Adipose tissue (tissue), 3 donors: ENCODE data around the gene CCDC146. TPM values are rescaled to one million over a fixed set of nuclear protein-coding genes. Genes with fewer than 3 reads are reported as not detected.
"Not testable (repeated sequence)": the region's sequence is repeated elsewhere in the genome, so short reads cannot be mapped to it uniquely, and the experiment has no call there.

Experiments used
- H3K27ac ChIP-seq: one replicate; pipeline ENCODE4 v1.5.1; 2013; ENCODE audit warnings: low read depth, low read length
- WGBS, 3 donors: extraction: QIAGEN DNeasy Blood & Tissue Kit; methylation state at CpG; one replicate each; pipeline ENCODE4 v1.1.7; 2013; 5-methylcytosine and 5-hydroxymethylcytosine counted together
- polyA plus RNA-seq, 3 donors: library from polyadenylated mRNA; stranded (reverse); fragments of 200-250 nt; gene quantifications; one replicate each; pipeline ENCODE4 v1.2.3, GENCODE V29; 2013
- donor health status: healthy with polysubstance abuse.
- donor health status: Bipolar disorder and iron deficiency.
- donor health status: healthy.

The CCDC146 gene
- polyA plus RNA-seq, 3 donors, result 1.5 to 15.7 (median 2.9) TPM

DNA sequence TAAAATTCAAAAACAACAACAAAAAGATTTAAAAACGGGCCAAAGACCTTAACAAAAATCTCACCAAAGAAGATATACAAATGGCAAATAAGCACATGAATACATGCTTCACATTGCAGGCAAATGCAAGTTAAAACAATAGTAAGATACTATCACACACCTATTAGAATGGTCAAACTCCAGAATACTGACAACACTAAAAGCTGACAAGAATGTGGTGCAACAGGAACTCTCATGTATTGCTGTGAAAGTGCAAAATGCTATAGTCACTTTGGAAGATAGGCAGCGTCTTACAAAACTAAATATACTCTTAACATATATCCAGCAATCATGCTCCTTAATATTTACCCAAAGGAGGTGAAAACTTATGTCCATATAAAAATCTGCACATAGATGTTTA lies 16.3 kb downstream of the CCDC146 start:
- WGBS, 3 donors, result 79 to 95% (median 94%) methylated on average over 2 of the region's 2 CpGs
- H3K27ac ChIP-seq, result not testable (repeated sequence)

DNA sequence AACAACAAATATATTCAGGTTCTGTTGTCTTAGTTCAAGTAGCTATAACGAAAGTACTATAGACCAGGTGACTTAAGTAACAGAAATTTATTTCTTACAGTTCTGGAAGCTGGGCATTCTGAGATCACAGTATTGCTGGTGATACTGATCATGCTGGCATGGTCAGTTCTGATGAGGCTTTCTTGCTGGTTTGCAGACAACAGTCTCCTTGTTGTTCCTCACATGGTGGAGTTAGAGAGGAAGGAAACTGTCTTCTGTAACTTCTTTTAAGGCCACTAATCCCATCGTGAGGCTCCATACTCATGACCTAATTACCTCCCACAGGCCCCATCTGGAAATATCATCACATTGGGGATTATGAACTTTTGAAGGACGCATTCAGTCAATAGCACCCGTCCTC lies 17.9 kb downstream of the CCDC146 start:
- not testable (repeated sequence) for H3K27ac ChIP-seq

DNA sequence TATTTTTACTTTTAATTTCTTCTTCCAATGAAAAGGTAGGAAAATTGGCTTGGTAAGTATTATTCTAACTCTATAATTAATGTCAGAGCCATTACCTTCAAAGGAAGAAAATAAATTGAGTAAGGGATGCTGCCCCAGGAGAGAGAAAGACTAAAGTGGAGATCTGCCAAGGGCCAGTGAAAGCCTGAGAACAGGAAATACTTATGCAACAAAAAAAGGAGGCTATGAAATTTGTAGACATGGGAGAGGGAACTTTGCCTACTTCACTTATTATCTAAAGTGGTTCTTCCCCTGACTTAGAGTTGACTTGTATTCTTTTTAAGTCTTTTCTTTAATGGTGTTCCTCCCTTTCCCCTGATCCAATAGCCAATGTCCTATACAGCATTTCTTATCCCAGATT lies 29.8 kb downstream of the CCDC146 start:
- not testable (repeated sequence) for H3K27ac ChIP-seq

More for the DNA sequence above, 17.9 kb downstream of the CCDC146 start:
- WGBS, 3 donors, result 15 to 70% (median 39%) methylated on average over 2 of the region's 4 CpGs

DNA sequence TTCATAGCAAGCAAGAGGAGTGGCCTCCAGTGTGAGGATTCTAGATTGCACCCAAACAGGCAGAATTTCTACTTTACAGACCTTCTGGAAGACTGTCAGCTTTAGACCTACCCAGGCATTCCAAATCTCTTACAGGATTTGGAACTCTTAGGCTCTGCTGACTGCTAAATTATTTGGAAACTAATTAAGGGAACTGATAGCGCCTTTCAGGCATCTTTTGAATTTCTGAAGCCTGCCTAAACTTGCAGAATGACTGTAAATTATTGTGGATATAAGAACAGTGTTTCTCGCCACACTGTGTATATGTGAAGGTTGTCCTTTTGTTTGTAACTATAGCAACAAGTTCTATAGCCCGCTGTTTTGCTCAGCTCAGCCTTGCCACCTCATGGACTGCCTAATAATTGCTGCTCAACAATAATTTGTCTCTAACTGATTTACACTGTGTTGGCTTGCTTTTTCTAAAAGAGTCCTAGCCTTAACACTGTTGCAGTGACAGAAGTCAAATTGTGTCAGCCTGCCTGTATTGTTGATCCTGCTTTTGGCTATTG lies 32.6 kb downstream of the CCDC146 start:
- 65 to 92% (median 70%) methylated on average over 2 to 3 of the region's 3 CpGs for WGBS, 3 donors

DNA sequence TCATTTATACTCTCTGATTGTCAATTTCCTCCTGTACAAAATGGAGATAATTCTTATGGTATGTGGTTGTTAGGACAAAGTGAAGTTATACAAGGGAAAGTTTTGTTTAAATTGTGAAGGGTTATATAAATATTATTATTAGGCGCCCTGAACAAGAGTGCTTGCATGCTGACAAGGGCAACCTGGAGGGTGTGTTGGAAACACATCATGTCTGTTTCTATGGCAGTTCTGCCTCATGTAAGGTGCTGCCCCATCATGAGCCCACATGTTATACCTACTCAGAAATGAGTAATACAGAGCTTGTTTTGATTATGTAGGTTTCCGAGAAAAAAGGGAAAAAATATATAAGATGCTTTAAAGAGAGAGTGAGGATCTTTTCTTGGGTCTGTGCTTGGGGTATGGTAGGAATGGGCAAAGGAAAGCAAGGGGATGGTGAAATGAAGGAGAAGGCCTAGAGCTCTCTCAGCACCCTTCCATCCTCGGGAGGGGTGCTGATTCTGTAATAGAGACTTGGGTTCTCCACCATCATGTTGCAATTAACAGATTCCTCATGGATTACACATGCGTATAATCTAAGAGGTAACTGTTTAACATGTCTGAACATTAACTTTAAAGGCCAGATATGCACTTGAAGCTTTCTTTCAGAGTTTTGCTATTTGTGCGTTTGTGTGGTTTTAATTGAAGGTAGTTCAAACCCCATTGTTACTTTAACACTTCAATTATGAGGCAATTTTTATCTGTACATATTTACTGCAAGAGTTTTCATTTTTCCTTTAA lies 33.4 kb downstream of the CCDC146 start:
- not testable (repeated sequence) for H3K27ac ChIP-seq

More for the DNA sequence above, 32.6 kb downstream of the CCDC146 start:
- not testable (repeated sequence) for H3K27ac ChIP-seq

DNA sequence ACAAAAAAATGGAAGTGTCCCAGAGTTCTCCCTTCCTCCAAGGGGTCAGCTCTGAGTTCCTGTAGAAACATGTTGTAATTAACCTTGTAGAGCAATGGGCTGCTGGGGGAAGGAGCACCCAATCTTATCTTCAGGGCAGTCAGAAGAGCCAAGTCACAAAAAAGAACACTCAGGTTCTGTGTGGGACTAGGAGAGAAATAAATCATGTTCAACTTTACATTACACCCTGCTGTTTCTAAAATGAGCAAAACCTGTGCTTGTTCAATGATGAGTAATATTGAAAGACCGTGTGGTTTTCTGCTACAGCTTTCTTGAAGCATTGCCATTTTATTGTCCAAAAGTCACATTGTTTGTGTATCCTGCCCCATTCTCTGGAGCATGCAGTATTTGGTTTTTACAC lies 34.6 kb downstream of the CCDC146 start:
- H3K27ac ChIP-seq, result not testable (repeated sequence)
- WGBS, 3 donors, result no CpG with 5 or more reads among the region's 1 CpG

More for the DNA sequence above, 33.4 kb downstream of the CCDC146 start:
- 74 to 80% (median 79%) methylated on average over 4 of the region's 5 CpGs for WGBS, 3 donors

DNA sequence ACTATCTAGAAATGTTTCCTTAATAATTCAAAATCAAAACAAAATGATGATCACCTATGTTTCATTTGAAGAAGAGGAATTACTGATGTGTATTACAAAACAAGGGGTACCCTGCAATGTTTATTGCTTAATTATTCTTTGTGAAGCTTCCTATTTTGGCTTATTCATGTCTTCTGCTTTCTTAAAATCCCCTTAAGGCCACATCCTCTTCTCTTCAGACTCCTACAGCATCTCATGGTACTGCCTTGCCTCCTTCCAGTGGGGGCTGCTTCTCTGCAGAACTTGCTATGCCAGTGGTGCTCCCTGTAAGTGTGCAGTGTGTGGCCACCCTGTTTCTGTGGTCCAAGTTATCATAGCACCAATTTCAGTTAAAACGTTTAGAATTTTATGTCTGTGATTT lies 35.0 kb downstream of the CCDC146 start:
- H3K27ac ChIP-seq, result no peak overlapping the region
- WGBS, 3 donors, result 15 to 28% (median 20%) methylated on average over 1 of the region's 1 CpG

DNA sequence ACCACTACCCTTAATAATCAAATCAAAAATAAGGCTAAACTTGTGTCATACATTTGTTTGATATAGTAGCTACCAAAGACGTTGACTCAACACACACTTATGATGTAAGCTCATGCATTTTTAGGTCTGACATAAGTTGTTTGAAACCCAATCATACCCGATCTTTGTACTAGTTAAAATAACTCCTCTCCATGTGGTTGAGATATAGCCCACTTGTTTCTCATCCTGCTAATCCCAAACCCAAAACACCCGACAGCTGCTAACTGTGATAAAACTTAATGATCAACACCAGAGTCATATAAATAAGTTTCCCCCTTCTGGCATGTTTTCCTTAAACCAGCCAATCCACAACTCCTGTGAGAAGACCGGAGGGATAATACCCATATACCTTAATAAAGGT lies 48.7 kb downstream of the CCDC146 start:
- WGBS, 3 donors, result 87 to 95% (median 90%) methylated on average over 4 of the region's 4 CpGs
- H3K27ac ChIP-seq, result not testable (repeated sequence)

DNA sequence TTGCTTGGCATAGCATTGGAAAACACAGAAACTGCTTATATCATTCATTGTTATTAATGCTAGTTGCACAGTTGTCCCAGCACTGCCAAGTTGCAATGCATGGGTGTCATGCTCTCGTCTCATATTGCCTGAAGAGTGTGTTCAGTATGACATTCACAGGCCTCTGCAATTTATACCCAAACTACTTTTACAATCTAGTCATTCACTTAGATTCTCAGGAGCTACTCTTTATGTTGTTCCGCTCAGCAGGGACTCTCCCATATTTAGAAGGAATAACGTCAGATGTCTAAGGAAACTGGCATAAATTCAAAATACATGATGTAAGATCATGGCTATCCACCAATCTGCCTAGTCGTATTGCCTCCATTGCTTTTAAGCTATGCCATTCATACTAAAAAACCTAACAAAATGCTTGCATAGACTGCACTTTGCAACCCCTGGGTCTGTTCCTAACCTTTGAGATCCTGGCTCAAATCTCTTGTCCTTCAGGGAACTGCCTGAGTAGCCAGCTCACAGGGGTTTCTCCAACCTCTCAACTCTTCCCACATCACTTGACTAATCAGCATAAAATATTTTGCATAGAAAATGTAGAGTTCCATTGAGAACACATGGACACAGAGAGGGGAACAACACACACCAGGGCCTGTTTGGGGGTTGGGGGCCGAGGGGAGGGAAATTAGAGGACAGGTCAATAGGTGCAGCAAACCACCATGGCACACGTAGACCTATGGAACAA lies 50.2 kb downstream of the CCDC146 start:
- 76 to 93% (median 77%) methylated on average over 5 to 6 of the region's 6 CpGs for WGBS, 3 donors
- not testable (repeated sequence) for H3K27ac ChIP-seq

DNA sequence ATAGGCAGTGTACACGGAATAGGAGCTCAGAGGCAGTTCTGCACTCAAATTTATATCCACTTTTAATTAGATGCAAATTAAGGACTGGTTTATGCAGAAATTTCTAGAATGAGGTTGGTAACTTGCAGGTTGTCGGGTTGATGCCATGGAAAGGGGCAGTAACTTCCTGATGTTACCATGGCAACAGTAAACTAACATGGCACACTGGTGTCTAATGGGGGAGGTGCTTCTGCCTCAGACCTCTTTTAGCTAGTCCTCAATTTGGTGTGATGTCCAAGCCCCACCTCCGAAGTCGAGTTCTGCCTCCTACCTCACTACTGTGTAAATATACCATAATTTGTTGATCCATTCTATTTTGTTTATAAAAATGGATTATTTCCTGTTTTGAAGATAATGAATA lies 52.0 kb downstream of the CCDC146 start:
- WGBS, 3 donors, result 91 to 93% (median 92%) methylated on average over 3 of the region's 4 CpGs
- not testable (repeated sequence) for H3K27ac ChIP-seq

DNA sequence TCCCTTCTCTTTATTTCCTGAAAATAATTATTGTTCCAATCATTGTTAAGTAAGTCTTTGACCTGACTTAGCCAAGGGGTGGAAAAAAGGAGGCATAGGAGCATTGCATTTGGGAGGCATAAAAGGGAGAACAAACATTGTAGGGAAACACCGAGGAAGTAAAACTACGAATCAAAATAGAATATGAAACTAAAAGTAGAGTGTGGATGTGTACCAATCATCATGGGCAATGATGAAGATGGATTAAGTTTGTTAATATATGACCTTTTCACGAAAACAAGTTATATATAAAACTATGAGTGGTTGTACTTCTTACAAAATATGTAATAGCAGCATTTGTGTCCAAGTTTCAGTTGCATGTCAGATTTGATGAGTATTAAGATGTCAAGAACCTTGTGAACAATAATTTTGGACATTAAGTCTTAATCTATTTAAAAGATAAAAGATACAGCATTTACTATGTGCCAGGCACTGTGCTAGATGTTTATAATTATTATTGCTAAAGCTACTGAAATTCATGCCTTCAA lies 52.9 kb downstream of the CCDC146 start:
- not testable (repeated sequence) for H3K27ac ChIP-seq
- 57 to 74% (median 61%) methylated on average over 1 of the region's 3 CpGs for WGBS, 3 donors

DNA sequence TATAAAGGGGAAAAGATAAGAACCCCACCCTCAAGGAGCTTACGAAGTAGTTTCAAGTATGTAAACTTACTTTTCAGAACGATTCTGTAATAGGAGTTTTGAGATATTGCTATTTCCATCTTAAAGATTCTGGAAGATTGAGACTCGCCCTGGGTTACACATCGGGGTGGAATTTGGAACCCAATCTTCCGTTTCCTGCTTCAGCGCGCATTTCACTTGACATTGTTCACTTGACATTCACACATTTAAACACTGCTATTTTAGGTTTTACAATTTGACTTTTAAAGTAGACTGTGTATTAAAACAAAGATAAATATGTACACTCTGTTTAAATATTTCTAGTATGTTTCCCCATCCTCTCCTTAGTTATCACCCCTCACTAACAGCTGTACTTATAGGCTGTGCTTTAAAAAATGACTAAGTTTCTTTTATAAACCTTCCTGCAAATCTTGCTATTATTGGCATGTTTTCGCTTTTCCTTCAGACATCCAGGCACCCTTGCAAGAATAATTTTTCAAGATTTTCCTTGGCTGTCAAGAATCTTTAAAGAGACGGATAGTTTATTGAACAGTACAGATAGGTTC lies 55.0 kb downstream of the CCDC146 start:
- 85 to 93% (median 88%) methylated on average over 9 of the region's 9 CpGs for WGBS, 3 donors
- H3K27ac ChIP-seq, result not testable (repeated sequence)

DNA sequence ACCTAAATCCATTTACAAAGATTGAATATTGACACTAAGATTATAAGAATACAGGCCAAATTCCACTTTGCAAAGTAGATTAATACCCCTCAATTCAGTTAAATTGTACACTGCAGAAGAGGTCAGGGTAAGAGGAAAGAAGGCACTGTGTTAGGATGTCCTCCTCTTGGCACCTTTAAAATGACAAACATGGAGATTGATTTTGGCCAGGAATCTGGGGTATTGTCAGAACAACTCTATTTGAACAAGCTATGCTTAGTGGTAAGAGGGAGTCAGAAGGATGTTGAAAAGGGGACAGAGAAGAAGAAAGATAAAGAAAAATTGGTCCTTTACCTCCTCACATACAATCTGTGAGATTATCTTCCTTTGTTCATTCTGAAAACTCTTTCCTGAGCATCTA lies 55.6 kb downstream of the CCDC146 start:
- not testable (repeated sequence) for H3K27ac ChIP-seq

DNA sequence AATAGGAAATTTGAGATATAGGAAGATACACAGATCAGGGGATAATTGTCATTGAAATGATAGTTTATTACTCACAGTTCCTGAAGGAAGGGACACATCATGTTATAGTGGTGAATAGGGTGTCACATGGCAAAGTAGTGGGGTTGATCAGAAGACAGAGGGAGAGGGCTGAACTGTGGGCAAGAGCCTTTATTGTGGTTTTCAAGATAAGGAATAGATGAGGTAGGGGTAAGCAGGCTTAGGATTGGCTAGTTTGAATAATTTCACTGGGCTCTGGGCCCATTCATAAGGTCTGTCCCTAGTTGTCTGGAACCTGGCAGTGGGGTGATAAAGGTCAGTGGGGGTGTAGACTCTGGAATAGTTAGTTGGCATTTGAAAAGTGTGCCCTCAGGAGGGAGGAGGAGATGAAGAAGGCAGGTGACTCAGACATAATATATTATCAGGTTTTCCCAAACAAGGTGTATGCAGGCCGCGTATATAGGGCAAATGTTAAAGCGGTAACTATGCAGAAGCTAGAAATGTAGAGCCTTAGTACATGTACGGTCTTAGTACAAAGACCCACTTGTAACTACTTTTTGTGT lies 58.7 kb downstream of the CCDC146 start:
- 94 to 99% (median 95%) methylated on average over 4 of the region's 4 CpGs for WGBS, 3 donors
- H3K27ac ChIP-seq, result no peak overlapping the region

DNA sequence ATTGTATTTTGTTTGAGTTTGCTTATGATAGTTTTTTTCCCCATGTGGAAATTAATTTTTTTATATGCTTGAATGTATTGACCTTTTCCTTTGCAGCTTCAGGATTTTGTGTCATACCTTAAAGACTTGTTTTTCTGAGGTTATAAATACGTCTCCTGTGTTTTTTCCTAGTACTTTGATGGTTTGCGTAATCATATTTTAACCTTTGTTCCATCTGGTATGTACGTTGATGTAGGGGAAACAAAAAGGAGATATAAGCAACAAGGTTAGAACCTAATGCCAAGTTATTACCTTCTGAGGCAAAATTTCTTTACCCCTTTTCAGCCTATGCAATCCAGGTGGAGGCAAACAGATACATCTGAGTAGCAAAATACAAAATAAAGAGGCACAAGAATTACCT lies 59.3 kb downstream of the CCDC146 start:
- 83 to 87% (median 84%) methylated on average over 3 of the region's 3 CpGs for WGBS, 3 donors
- no peak overlapping the region for H3K27ac ChIP-seq

DNA sequence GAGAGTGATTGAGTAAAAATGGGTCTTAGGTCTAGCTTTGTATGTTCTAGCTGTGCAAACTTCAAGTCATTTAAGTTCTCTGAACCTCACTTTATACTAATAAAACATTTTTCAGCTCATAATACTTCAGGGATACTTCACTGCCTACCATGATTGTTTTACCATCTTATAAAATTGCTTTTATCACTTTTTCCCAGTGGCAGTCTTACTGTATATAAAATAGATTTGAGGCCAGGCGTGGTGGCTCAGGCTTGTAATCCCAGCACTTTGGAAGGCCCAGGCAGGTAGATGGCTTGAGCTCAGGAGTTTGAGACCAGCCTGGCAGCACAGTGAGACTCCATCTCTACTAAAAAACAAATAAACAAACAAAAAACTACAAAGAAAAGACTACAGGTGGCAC lies 59.8 kb downstream of the CCDC146 start:
- H3K27ac ChIP-seq, result no peak overlapping the region
- WGBS, 3 donors, result 96 to 98% (median 97%) methylated on average over 1 of the region's 1 CpG

DNA sequence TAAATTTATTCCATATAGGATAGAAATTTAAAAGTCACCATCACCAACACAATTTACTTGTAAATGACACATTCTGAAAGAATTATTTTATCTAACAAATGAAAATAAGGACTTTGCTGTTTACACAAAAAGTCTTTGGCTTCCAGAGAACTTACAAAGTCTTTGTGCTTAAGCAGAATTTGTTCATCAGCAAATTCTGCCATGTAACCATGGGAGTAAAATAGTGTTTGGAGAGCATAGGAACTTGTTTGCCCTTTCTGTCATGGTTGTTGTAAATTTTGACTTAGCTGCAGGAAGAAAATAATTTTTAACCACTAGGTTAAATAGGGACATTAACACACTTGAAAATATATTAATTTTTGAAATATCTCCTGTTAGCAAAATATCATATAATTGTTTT lies 62.0 kb downstream of the CCDC146 start:
- no peak overlapping the region for H3K27ac ChIP-seq

DNA sequence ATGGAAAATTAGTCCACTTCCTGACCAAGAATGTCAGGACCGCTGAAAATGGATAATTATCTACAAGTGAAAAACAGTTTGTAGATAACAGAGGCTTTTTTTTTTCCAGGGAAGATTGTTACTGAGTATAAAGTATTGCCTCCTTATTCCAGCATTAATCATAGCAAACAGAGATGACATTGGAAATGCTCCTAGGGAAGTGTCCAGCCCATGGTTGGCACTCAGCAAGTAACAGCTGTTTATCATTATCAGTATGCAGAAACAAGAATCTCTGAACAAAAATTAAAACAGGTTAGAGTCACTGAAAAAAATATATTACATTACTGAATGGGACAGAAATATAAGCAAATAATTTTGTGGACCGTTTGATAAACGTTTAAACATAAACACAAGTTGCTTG lies 62.6 kb downstream of the CCDC146 start:
- WGBS, 3 donors, result 54 to 64% (median 59%) methylated on average over 3 of the region's 3 CpGs
- H3K27ac ChIP-seq, result no peak overlapping the region

DNA sequence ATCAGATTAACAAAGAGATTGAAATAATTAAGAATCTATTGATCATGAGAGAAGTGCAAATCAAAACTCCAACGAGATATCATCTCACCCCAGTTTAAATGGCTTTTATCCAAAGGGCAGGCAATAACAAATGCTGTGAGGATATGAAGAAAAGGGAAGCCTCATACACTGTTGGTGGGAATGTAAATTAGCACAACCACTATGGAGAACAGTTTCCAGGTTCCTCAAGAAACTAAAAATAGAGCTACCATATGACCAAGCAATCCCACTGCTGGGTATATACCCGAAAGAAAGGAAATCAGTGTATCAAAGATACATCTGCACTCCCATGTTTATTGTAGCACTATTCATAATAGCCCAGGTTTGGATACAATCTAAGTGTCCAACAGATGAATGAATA lies 63.5 kb downstream of the CCDC146 start:
- WGBS, 3 donors, result 77 to 92% (median 81%) methylated on average over 2 of the region's 2 CpGs
- H3K27ac ChIP-seq, result no peak overlapping the region
